Mucosa of rectum (tissue), 2 donors: ENCODE results near the gene GCLC.

Source experiments
- H3K27ac ChIP-seq, 2 donors: one replicate each; pipeline ENCODE4 v1.7.0; 2013; ENCODE audit warnings: inconsistent platforms in 2 of 2, low read depth in 2 of 2, low read length in 2 of 2
- H3K27me3 ChIP-seq, 2 donors: one replicate each; pipeline ENCODE4 v1.7.0; 2013; ENCODE audit warnings: low read length in 2 of 2; ENCODE audit not compliant: control insufficient read depth in 2 of 2, insufficient read depth in 2 of 2
- H3K36me3 ChIP-seq, 2 donors: one replicate each; pipeline ENCODE4 v1.7.0; 2013; ENCODE audit warnings: low read length in 2 of 2; ENCODE audit not compliant: control insufficient read depth in 2 of 2, insufficient read depth in 2 of 2
- H3K4me1 ChIP-seq, 2 donors: one replicate each; pipeline ENCODE4 v1.7.0; 2013; ENCODE audit warnings: low read length in 2 of 2, mild to moderate bottlenecking in 1 of 2; ENCODE audit not compliant: control insufficient read depth in 2 of 2, insufficient read depth in 2 of 2
- H3K4me3 ChIP-seq, 2 donors: one replicate each; pipeline ENCODE4 v1.7.0; 2013; ENCODE audit warnings: low read length in 2 of 2
- H3K9ac ChIP-seq, 2 donors: one replicate each; pipeline ENCODE4 v1.7.0; 2013; ENCODE audit warnings: low read length in 2 of 2, low read depth in 1 of 2, mild to moderate bottlenecking in 1 of 2
- H3K9me3 ChIP-seq, 2 donors: one replicate each; pipeline ENCODE4 v1.7.0; 2013; ENCODE audit warnings: low read length in 2 of 2; ENCODE audit not compliant: control insufficient read depth in 2 of 2
- donor health status: healthy.
- donor health status: Normal muscosa, but diverticular disease.

Gene GCLC

DNA sequence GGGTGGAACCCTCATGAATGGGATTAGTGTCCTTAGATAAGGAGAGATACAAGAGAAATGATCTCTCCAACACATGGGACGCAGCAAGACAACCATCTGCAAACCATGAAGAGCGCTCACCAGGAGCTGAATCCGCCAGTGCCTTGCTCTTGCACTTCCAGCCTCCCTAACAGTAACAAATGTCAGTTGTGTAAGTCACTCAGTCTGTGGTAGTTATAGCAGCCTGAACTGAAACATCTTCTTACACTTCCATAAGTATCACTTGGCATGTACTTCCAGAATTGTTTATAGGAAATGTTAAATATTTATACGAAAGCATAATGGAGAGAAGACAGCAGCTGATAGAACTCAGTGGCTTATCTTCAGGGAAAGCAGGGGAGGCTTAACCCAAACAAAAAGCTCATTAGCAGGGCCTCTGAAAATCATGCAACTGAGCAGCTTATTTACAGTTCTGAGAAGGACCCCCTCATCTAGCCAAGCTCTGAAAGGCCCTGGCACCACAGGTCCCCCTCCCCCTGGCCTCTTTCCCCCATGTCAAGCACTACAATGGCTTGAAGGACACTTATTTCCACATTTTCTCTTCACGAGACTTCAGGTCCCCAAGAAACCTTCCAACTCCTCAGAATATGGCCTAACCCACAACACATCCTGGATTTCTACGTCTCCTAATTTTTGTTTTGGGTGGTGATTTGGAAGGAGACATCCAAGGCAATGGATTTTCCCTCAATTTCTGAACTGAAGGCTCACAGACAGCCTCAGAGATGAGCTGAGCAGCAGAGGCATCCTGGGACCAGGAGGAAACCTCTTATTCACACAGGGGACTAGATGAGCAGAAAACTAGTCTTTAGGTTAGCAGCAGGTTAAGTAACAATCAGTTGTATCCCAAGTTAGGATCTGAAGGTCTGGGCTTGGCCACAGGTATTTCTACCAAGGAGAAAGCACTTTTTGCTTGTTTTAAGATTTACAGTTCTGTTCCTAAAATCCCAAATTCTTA is 49.1 kb downstream of the GCLC start:
- peak overlapping the region in 1 of 2 donors; percentile 13 for H3K27ac ChIP-seq

DNA sequence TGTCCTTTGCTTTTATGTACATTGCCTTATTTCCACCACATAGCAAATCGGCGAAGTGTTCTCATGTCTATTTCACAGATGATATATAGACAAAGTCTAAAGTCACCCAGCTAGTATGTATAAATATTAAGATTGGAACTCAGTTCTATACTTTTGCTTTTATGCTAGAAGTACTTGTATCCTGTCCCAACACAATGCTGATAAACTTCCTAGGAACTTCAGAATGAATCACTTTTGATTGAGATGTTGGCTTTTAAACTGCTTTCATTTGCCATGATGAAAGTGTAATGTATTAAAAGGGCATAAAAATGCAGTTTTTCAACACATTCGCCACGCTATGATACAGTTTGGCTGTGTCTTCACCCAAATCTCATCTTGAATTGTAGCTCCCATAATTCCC is 50.8 kb downstream of the GCLC start:
- Histone ChIP-seq H3K4me1 (no peaks in the 10 kb centered on the region), H3K27me3 (no peaks in the 10 kb centered on the region), H3K36me3 (peaks cover 7 to 8% of the 10 kb centered on the region in 2 donors), H3K27ac (no peak overlapping the region), H3K9me3 (no peaks in the 10 kb centered on the region), H3K9ac (no peak overlapping the region), H3K4me3 (no peak overlapping the region)

More for the DNA sequence above, 49.1 kb downstream of the GCLC start:
- no peak overlapping the region for H3K4me3 ChIP-seq
- H3K27me3 ChIP-seq: no peaks in the 10 kb centered on the region
- no peaks in the 10 kb centered on the region for H3K9me3 ChIP-seq
- H3K36me3 ChIP-seq: peaks cover 19 to 21% of the 10 kb centered on the region in 2 donors
- H3K9ac ChIP-seq: no peak overlapping the region
- no peaks in the 10 kb centered on the region for H3K4me1 ChIP-seq

DNA sequence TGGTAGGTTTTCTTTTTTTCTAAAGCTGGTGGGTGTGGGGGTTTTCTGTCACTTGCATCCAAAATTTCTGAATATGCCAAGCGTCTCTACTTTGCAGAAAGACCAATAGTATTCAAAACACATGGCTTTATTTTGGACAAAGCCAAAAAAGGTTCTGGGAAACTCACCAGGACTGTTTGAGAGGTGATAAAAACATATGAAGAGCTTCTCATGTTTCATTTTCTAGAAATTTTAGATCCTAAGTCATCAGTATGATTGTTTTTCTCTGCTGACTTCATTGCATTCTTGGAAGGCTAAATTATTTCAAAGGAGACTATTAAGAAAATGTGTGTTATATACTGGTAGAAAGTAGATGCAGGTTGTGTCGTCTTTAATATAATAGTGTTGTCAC is 51.3 kb downstream of the GCLC start:
- peaks cover 4 to 5% of the 10 kb centered on the region in 2 donors for H3K36me3 ChIP-seq
- no peak overlapping the region for H3K9ac ChIP-seq
- no peak overlapping the region for H3K27ac ChIP-seq
- no peaks in the 10 kb centered on the region for H3K4me1 ChIP-seq
- no peaks in the 10 kb centered on the region for H3K27me3 ChIP-seq
- no peaks in the 10 kb centered on the region for H3K9me3 ChIP-seq
- H3K4me3 ChIP-seq: no peak overlapping the region

DNA sequence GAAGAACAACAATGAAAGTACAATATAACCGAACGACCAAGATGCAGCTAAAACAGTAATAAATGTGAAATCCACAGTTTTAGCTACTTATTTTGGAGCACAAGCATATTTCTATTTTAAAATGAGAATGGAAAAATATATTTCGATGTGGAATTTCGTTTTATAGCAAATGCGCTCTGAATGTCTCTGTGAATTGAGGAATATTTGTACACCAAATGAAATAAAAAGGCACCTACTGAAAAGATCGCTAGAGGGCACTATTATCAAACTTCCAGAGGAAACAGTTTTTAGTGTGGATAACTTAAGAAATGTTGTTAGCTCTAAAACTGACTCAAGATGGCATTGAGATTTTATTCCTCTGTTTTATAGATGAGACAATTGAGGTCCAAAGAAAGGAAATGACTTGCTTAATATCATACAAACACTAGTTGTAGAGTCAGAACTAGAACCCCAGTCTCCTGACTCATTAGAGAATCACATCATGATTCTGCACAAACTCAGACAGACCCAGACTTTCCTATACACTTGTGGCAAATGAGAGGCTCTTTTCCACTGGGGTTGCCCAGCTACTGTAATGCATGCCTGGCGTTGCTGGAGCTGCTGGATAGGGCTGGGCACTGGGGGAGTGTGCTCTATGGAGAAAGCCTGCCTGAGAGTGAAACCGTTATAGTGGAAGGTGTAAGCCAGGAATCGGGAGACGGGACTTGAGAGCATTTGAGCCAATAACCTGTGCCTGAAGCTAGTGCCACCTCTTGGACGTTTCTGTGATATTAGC is 51.9 kb downstream of the GCLC start:
- Histone ChIP-seq H3K9me3 (no peaks in the 10 kb centered on the region), H3K4me1 (no peaks in the 10 kb centered on the region), H3K27ac (no peak overlapping the region), H3K4me3 (no peak overlapping the region), H3K36me3 (peaks cover 0 to 3% of the 10 kb centered on the region in 2 donors), H3K27me3 (no peaks in the 10 kb centered on the region), H3K9ac (no peak overlapping the region)

DNA sequence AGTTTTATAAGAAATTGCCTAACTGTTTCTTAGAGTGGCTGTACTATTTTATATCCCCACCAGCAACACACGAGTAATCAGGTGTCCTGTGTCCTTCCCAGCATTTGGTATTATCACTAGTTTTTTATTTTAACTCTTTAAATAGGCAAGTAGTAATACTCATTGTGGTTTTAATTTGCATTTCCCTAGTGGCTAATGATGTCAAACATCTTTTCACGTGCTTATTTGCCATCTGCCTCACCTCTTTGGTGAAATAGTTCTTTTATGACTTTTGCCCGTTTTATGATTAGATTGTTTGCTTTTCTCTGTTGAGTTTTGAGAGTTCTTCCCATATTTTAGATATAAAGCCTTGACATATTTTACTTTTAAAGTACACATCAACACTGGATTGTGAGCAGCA is 57.8 kb downstream of the GCLC start:
- Histone ChIP-seq H3K9ac (no peak overlapping the region), H3K27ac (no peak overlapping the region)

DNA sequence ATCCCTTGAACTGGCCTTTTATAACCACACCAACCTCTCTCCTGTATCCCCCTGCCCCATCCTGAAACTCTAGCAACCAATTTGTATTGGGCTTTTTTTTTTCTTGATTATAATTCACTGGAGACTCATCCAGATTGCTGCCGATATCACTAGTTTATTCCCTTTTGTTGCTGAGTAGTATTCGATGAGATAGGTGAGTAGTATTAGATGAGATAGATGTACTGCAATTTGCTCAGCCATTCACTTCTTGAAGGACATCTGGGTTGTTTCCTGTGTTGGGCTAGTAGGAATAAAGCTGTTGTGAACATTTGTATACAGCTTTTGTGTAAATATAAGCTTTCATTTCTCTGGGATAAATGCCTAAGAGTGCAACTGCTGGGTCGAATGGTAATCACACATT is 58.2 kb downstream of the GCLC start:
- H3K36me3 ChIP-seq: no peaks in the 10 kb centered on the region
- no peak overlapping the region for H3K27ac ChIP-seq
- H3K9me3 ChIP-seq: no peaks in the 10 kb centered on the region
- H3K4me3 ChIP-seq: no peak overlapping the region
- no peak overlapping the region for H3K9ac ChIP-seq
- peaks cover 0 to 6% of the 10 kb centered on the region in 2 donors for H3K4me1 ChIP-seq
- H3K27me3 ChIP-seq: no peaks in the 10 kb centered on the region

More for the DNA sequence above, 57.8 kb downstream of the GCLC start:
- no peaks in the 10 kb centered on the region for H3K9me3 ChIP-seq
- H3K36me3 ChIP-seq: no peaks in the 10 kb centered on the region
- H3K27me3 ChIP-seq: no peaks in the 10 kb centered on the region
- H3K4me3 ChIP-seq: no peak overlapping the region
- peaks cover 0 to 6% of the 10 kb centered on the region in 2 donors for H3K4me1 ChIP-seq

DNA sequence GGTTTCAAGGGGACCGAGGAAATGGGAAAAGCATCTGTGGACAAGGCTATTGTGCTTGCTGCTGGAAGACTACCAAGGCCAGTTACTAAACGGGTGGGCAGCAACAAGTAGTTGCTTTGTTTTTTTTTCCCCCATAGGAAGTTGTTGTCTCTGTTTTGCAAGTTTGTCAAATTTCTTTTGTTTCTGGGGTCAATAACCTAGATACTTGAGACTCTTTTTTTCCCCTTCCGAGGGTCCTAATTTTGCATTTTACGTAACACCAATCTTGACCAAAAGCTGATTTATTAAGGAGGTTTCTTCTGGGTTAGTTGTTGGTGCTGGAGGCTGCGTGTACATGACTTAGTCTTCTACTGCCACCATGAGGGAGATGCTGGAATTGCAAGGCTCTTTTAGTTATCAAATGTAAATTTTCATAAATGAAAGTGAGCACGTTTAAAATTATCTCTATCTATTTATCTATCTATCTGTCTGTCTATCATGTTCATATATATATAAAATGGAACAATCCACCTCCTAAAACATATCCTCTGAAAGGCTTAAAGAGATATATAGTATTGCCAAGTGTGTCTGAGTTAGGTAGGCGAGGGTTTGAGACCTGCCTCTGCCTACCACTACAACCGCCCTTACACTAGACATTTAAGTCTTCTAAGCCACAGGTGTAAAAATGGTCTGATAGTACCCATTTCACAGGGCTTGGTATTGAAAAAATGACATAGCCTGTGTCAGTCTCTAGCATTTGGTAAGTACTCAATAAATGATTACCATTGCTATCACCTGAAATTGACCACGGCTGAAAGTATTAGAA is 60.2 kb downstream of the GCLC start:
- no peak overlapping the region for H3K27ac ChIP-seq
- H3K4me1 ChIP-seq: peaks cover 0 to 6% of the 10 kb centered on the region in 2 donors
- no peaks in the 10 kb centered on the region for H3K27me3 ChIP-seq
- H3K36me3 ChIP-seq: no peaks in the 10 kb centered on the region
- H3K9me3 ChIP-seq: no peaks in the 10 kb centered on the region
- H3K9ac ChIP-seq: no peak overlapping the region
- no peak overlapping the region for H3K4me3 ChIP-seq

DNA sequence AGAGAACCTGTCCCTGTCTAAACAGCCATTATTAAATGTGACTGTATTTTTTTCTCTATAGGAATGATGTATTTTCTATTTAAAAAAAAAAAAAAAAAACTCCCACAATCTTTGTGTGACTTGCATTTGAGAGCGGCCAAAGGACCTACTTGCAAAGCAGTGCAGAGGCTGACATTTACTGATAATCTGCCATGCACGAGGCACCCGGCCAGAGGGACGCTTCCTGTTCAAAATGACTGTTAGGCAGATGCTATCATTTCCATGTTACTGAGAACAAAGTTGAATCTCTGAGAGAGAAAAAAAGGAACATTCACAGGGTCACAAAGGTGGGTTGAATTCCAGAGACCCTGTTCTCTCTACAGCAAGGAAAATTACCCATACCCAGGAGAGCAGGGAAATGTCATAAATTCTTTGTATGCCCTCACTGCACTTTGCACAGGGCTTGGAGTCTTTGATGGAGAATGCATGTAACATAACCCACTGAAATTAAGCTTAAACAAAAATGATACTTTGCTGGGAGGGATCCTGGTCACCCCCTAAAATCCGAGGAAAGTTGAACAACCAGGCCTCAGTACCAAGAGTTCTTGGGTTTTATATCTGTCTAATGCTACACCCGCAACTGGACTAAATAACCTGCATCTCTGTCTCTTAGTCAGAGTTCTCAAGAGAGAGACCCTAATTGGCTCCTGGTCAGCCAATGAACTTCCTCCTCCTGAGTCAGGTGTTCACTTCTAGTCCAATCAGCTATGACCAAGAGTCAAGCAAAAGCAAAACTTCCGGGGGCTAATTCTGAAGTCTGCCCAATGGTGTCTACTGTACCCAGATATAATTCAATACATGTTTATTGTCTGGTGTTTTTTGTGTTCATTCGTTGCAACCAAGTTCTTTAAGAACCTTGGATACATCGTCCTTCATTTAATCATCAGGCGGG is 61.2 kb downstream of the GCLC start:
- H3K27ac ChIP-seq: no peak overlapping the region
- H3K9ac ChIP-seq: no peak overlapping the region
- no peaks in the 10 kb centered on the region for H3K27me3 ChIP-seq
- peaks cover 0 to 6% of the 10 kb centered on the region in 2 donors for H3K4me1 ChIP-seq
- no peaks in the 10 kb centered on the region for H3K9me3 ChIP-seq
- no peak overlapping the region for H3K4me3 ChIP-seq
- H3K36me3 ChIP-seq: no peaks in the 10 kb centered on the region

DNA sequence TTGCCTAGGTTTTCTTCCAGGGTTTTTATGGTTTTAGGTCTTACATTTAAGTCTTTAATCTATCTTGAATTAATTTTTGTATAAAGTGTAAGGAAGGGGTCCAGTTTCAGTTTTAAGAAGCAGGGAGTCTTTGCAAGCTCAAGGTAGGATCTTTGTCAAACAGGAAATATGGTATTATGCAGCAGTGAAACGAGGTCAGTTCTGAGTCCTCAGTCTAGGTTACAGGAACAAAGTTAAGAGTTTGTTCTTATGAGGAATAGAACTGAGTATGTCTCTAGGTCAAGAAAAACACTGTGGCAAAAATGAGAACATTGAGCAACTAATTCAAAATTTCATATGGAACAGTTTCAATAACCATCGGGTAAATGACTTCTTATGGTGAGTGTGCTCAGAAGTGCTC is 63.6 kb downstream of the GCLC start:
- no peaks in the 10 kb centered on the region for H3K4me1 ChIP-seq
- H3K9me3 ChIP-seq: no peaks in the 10 kb centered on the region
- no peaks in the 10 kb centered on the region for H3K36me3 ChIP-seq
- H3K27me3 ChIP-seq: no peaks in the 10 kb centered on the region
- no peak overlapping the region for H3K27ac ChIP-seq
- H3K4me3 ChIP-seq: no peak overlapping the region
- no peak overlapping the region for H3K9ac ChIP-seq
